ENCODE measurements around the gene NT5C.

Gene NT5C

DNA sequence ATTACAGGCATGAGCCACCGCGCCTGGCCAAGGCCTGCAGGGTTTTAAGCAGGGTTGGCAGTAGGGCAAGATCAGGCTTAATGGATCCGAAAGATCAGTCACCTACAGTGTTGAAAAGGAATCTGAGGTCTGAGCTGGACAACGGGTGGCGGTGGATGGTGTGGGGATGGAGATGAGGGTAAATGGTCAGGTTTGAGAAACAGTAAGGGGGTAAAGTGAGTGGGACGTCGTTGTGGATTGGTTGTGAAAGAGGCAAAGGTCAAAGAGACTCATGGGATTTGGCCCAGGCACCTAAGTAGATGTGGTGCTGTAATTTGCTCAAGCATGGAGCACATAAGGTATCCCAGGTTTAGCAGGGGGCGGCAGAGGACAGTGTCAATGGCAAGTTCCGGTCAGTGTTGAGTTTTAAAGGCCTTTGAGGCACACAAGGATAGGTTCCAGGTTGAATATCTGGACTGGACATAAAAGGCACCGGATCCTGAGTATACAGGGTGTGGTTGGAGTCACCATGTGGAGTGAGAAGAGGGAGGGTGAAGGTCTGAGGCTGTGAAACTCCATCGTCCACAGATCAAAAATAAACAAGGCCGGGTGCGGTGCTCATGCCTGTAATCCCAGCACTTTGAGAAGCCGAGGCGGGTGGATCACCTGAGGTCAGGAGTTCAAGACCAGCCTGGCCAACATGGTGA, 44.9 kb downstream of the NT5C start:
- Histone ChIP-seq H3K27ac (ENCODE audit: low read depth in 2 of 2, low read length in 2 of 2) (peak overlapping the region; percentile 98), H3K9me3 (ENCODE audit: control insufficient read depth in 2 of 2, low read length in 2 of 2) (no peaks in the 10 kb centered on the region), H3K4me1 (ENCODE audit: control insufficient read depth in 2 of 2, insufficient read depth in 2 of 2, low read length in 2 of 2) (peaks cover 34 to 44% of the 10 kb centered on the region in 2 donors), H3K27me3 (ENCODE audit: control insufficient read depth in 2 of 2, insufficient read depth in 2 of 2, low read length in 2 of 2) (no peaks in the 10 kb centered on the region), H3K9ac (ENCODE audit: low read depth in 1 of 2, low read length in 2 of 2) (peak overlapping the region in 1 of 2 donors; percentile 52), H3K4me3 (ENCODE audit: low read length in 2 of 2) (peak overlapping the region in 1 of 2 donors; percentile 82), H3K36me3 (ENCODE audit: control insufficient read depth in 2 of 2, insufficient read depth in 2 of 2, low read length in 2 of 2) (no peaks in the 10 kb centered on the region)

DNA sequence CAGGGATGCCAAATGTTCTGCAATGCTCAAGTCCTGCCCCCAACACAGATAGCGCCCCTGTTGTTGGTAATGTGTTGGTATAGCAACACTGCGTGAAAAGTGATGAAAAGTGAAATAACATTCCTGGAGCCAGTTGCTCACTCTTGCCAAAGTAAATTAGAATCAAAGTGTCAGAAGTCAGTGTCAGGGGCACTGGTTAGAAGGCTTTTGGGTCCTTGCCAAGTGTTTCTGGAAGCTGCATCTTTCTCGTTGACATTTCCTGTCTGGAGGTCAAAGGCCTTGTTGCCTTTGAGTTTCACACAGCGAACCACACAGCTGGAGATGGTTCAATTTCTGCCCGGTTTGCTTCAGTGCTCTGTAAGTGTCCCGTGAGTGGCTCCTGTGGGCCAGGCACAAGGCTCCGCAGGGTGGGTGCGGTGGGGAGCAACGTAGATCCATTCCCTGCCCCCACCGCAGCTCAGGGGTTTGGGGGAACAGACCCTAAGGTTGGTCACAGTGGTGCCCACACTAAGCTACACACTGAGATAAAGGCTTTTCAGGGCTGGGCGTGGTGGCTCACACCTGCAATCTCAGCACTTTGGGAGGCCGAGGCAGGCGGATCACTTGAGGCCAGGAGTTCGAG, 47.4 kb downstream of the NT5C start:
- no peak overlapping the region for H3K4me3 ChIP-seq (ENCODE audit: low read length in 2 of 2)
- no peak overlapping the region for H3K9ac ChIP-seq (ENCODE audit: low read depth in 1 of 2, low read length in 2 of 2)
- peak overlapping the region in 1 of 2 donors; percentile 23 for H3K27ac ChIP-seq (ENCODE audit: low read depth in 2 of 2, low read length in 2 of 2)
- no peaks in the 10 kb centered on the region for H3K27me3 ChIP-seq (ENCODE audit: control insufficient read depth in 2 of 2, insufficient read depth in 2 of 2, low read length in 2 of 2)
- no peaks in the 10 kb centered on the region for H3K9me3 ChIP-seq (ENCODE audit: control insufficient read depth in 2 of 2, low read length in 2 of 2)
- H3K4me1 ChIP-seq (ENCODE audit: control insufficient read depth in 2 of 2, insufficient read depth in 2 of 2, low read length in 2 of 2): peaks cover 25 to 32% of the 10 kb centered on the region in 2 donors
- no peaks in the 10 kb centered on the region for H3K36me3 ChIP-seq (ENCODE audit: control insufficient read depth in 2 of 2, insufficient read depth in 2 of 2, low read length in 2 of 2)

DNA sequence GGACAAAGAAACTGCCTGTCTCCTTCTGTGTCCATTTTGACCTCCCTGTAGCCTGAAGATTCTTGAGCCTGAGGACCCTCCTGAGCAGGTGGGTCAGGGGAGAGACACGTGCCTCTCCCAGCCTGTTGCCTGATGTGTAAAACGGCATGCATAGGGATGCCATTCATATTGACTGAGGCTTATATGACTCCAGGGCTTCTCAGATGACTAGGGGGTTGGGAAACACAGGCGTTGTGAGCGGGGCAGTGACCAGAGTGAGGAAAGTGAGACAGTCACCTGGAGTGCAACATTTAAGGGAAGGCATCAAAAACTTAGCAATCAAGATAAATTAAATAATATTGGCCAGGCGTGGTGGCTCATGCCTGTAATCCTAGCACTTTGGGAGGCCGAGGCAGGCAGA, 48.9 kb downstream of the NT5C start:
- Histone ChIP-seq H3K27ac (ENCODE audit: low read depth in 2 of 2, low read length in 2 of 2) (no peak overlapping the region), H3K4me1 (ENCODE audit: control insufficient read depth in 2 of 2, insufficient read depth in 2 of 2, low read length in 2 of 2) (peaks cover 31 to 38% of the 10 kb centered on the region in 2 donors), H3K9me3 (ENCODE audit: control insufficient read depth in 2 of 2, low read length in 2 of 2) (no peaks in the 10 kb centered on the region), H3K4me3 (ENCODE audit: low read length in 2 of 2) (no peak overlapping the region), H3K36me3 (ENCODE audit: control insufficient read depth in 2 of 2, insufficient read depth in 2 of 2, low read length in 2 of 2) (no peaks in the 10 kb centered on the region), H3K27me3 (ENCODE audit: control insufficient read depth in 2 of 2, insufficient read depth in 2 of 2, low read length in 2 of 2) (no peaks in the 10 kb centered on the region), H3K9ac (ENCODE audit: low read depth in 1 of 2, low read length in 2 of 2) (no peak overlapping the region)

DNA sequence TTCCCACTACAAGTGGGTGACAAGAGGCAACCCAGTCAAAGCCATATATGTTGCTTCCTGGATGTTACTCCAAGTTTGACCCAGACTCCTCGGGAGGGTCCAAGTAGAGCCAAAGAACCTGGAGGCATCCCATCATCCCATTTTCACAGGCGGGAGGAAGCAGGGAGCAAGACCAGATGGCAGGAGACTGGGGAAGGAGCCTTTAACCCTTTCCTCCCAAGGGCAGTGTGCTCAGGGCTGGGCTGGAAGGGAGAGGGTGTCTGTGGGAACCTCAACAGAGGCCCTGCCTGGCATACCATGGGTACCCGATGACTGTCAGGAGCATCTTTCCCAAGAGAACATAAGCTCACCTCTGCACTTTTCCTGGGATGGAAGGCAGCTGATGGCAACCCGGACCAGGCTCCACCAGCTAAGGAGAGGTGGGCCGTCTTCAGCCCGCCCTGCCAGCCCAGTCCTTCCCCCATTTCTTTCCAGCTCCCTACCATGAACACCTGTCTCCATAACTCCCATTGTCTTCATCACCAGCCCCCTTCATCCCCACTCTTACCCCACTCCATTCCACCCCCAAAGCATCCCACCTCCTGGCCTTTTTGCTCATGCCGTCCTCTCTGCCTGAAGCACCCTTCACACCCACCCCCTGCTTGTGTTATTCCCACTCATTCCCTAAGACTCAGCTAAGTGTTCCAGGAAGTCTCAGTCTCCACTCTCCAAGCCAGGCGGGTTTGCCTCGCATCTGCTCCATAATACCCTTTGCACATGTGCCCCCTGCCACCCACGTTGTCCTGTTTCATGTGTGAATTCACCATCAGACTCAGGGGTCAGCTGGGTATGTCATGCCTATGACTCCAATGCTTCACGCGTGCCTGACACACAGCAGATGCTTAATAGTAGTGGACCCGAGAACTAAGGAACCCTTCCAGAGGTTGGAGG, 49.7 kb downstream of the NT5C start:
- Histone ChIP-seq H3K36me3 (ENCODE audit: control insufficient read depth in 2 of 2, insufficient read depth in 2 of 2, low read length in 2 of 2) (no peaks in the 10 kb centered on the region), H3K27me3 (ENCODE audit: control insufficient read depth in 2 of 2, insufficient read depth in 2 of 2, low read length in 2 of 2) (no peaks in the 10 kb centered on the region), H3K9ac (ENCODE audit: low read depth in 1 of 2, low read length in 2 of 2) (no peak overlapping the region), H3K4me1 (ENCODE audit: control insufficient read depth in 2 of 2, insufficient read depth in 2 of 2, low read length in 2 of 2) (peaks cover 33 to 38% of the 10 kb centered on the region in 2 donors), H3K4me3 (ENCODE audit: low read length in 2 of 2) (no peak overlapping the region), H3K27ac (ENCODE audit: low read depth in 2 of 2, low read length in 2 of 2) (no peak overlapping the region), H3K9me3 (ENCODE audit: control insufficient read depth in 2 of 2, low read length in 2 of 2) (no peaks in the 10 kb centered on the region)
